Activated CD8-positive, alpha-beta T cell treated with anti-CD3 and anti-CD28 coated beads for 36 hours (primary cell): ENCODE measurements around the gene AGAP2. TPM values are rescaled to one million over a fixed set of nuclear protein-coding genes. Genes with fewer than 3 reads are reported as not detected.

Source experiments
- ATAC-seq: fragments of 200-7000 bp; cut with Tn5 transposase; one replicate; pipeline ENCODE4 v1.10.0; 2021; ENCODE audit warnings: mild to moderate bottlenecking, moderate library complexity
- CTCF ChIA-PET: fragments of 350-600 bp; sonication (Branson Sonifier 250); formaldehyde crosslinking; loops from one replicate; lab custom pipeline; 2021; ENCODE audit warnings: antibody characterized with exemption; lab: Charles Lee
- POLR2A ChIA-PET: fragments of 350-600 bp; sonication (Branson Sonifier 250); formaldehyde crosslinking; loops from one replicate; lab custom pipeline; 2021; ENCODE audit warnings: antibody characterized with exemption; lab: Charles Lee
- DNase-seq: peaks from one replicate; pipeline ENCODE4 v3.0.0-alpha.2; 2020
- H3K27ac Mint-ChIP-seq: one replicate; pipeline ENCODE4 v1.8.0; 2021; ENCODE audit warnings: mild to moderate bottlenecking, mixed read lengths
- H3K27me3 Mint-ChIP-seq: one replicate; pipeline ENCODE4 v1.8.0; 2021; ENCODE audit warnings: mixed read lengths
- H3K36me3 Mint-ChIP-seq: one replicate; pipeline ENCODE4 v1.8.0; 2021; ENCODE audit warnings: low read depth, mixed read lengths
- H3K4me1 Mint-ChIP-seq: one replicate; pipeline ENCODE4 v1.8.0; 2021; ENCODE audit warnings: low read depth, mixed read lengths
- H3K4me3 Mint-ChIP-seq: one replicate; pipeline ENCODE4 v1.8.0; 2021; ENCODE audit warnings: mild to moderate bottlenecking, moderate library complexity, mixed read lengths
- H3K9me3 Mint-ChIP-seq: one replicate; pipeline ENCODE4 v1.8.0; 2021; ENCODE audit warnings: mixed read lengths
- CTCF ChIP-seq: fragments of 200-600 bp; IDR thresholded peaks from one replicate; pipeline ENCODE4 v1.8.0; 2022; ENCODE audit warnings: antibody characterized with exemption, mild to moderate bottlenecking
- intact Hi-C: fragments of 100-400 bp; cut with micrococcal nuclease; formaldehyde crosslinking; loops from one replicate; pipeline ENCODE4 v1.10.0; 2022
- total RNA-seq, 2 experiments: library from RNA; stranded (reverse); gene quantifications; one replicate each; pipeline ENCODE4 v1.2.3, GENCODE V29; 2021

The AGAP2 gene
- total RNA-seq, 2 experiments from 2014 or later, result 22.4 TPM

GRCh38 chr12:57720606-57721595 is 17.6 kb downstream of the AGAP2 start:
- POLR2A ChIA-PET, result interaction anchor here (0.6 to 1.0 kb wide), 5 partner anchors 12 to 27 kb away, joined by 3 to 4 read pairs (median 3); partner anchors contain the start of genes OS9 and TSPAN31
- no peak for ATAC-seq
- intact Hi-C loops, result no loop called here
- no peaks in the 10 kb centered on the region for H3K27me3 Mint-ChIP-seq
- H3K4me1 Mint-ChIP-seq, result peaks cover 3% of the 10 kb centered on the region
- CTCF ChIA-PET, result no interaction called here
- no peak overlapping the region for H3K4me3 Mint-ChIP-seq
- H3K27ac Mint-ChIP-seq, result no peak overlapping the region
- DNase-seq, result no peak
- peaks cover 16% of the 10 kb centered on the region for H3K36me3 Mint-ChIP-seq
- no peaks in the 10 kb centered on the region for H3K9me3 Mint-ChIP-seq
- TF ChIP-seq CTCF, result no peak

GRCh38 chr12:57719777-57720605 is 18.6 kb downstream of the AGAP2 start:
- ATAC-seq (no peak), DNase-seq (no peak)
- intact Hi-C loops, result no loop called here
- no peaks in the 10 kb centered on the region for H3K27me3 Mint-ChIP-seq
- ChIA-PET CTCF (interaction anchor here (1.2 kb wide), 1 partner anchor 13 kb away, joined by 3 read pairs; no protein-coding TSS in a partner anchor), POLR2A (interaction anchor here (0.6 to 1.6 kb wide), 5 partner anchors 9 to 313 kb away, joined by 3 to 4 read pairs (median 3); partner anchors contain the start of gene OS9)
- TF ChIP-seq CTCF, result no peak
- H3K36me3 Mint-ChIP-seq, result peaks cover 20% of the 10 kb centered on the region
- H3K27ac Mint-ChIP-seq, result no peak overlapping the region
- no peaks in the 10 kb centered on the region for H3K9me3 Mint-ChIP-seq
- no peak overlapping the region for H3K4me3 Mint-ChIP-seq
- H3K4me1 Mint-ChIP-seq, result peaks cover 3% of the 10 kb centered on the region

GRCh38 chr12:57718641-57719528 is 19.7 kb downstream of the AGAP2 start:
- POLR2A ChIA-PET, result interaction anchor here (0.7 to 2.3 kb wide), 6 partner anchors 10 to 436 kb away, joined by 3 to 6 read pairs (median 4); no protein-coding TSS in a partner anchor
- no peaks in the 10 kb centered on the region for H3K9me3 Mint-ChIP-seq
- ATAC-seq, result no peak

More at GRCh38 chr12:57718641-57719528, 19.7 kb downstream of the AGAP2 start:
- H3K4me1 Mint-ChIP-seq, result no peaks in the 10 kb centered on the region
- no peak overlapping the region for H3K4me3 Mint-ChIP-seq
- TF ChIP-seq CTCF, result no peak
- intact Hi-C loops, result no loop called here
- H3K27ac Mint-ChIP-seq, result peak overlapping the region; percentile 20
- CTCF ChIA-PET, result interaction anchor here (0.6 to 1.2 kb wide), 4 partner anchors 13 to 135 kb away, joined by 3 read pairs; no protein-coding TSS in a partner anchor
- DNase-seq, result no peak
- peaks cover 20% of the 10 kb centered on the region for H3K36me3 Mint-ChIP-seq
- no peaks in the 10 kb centered on the region for H3K27me3 Mint-ChIP-seq
